Smooth muscle cell of trachea (primary cell): ENCODE measurements around the gene POLR1C. TPM values are rescaled to one million over a fixed set of nuclear protein-coding genes. Genes with fewer than 3 reads are reported as not detected.

ENCODE experiments used
- total RNA-seq: library from RNA; depleted of rRNA; stranded (reverse); fragments of >200 nt; gene quantifications from 2 replicates; pipeline ENCODE4 v1.2.1, GENCODE V29; 2014

The POLR1C gene, protein sequence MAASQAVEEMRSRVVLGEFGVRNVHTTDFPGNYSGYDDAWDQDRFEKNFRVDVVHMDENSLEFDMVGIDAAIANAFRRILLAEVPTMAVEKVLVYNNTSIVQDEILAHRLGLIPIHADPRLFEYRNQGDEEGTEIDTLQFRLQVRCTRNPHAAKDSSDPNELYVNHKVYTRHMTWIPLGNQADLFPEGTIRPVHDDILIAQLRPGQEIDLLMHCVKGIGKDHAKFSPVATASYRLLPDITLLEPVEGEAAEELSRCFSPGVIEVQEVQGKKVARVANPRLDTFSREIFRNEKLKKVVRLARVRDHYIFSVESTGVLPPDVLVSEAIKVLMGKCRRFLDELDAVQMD
- total RNA-seq: 26.6 and 27.2 TPM in 2 replicates

DNA sequence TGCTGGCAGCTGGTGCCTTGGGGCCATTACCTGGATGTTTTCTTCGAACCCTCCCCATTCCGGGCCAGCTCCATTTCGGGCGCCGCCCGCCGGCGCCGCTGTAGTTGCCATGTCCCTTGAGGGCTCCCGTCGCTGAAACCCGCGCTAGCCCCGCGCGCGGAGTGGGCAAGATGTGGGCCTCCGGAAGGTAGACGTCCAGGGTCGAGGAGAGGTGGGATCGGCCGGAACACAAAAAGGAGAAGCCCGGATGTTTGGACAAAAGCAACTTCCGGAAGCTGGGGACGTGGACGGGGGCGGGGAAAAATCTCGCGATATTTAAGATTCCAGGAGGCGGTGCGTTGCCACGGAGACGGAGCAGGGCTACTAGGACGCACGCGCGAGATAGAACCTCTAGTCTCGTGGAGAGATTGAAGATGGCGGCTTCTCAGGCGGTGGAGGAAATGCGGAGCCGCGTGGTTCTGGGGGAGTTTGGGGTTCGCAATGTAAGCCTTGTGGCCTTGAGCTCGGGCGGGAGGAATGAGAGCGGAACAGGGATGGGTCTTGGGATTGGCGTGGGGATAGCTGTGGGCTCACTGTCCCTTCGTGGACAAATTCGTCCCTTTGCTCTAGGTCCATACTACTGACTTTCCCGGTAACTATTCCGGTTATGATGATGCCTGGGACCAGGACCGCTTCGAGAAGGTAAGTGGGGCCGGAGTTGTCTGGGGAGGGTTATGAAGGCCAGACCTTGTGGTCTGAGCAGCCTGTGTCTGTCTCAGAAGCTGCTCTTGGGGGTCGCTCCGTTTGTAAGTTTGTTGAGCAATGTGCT, at the start of gene POLR1C, which contains the start of gene YIPF3:
TSS of gene POLR1C (plus strand) at position 393 of the 808 bp plus-strand sequence. CDS start at position 414, 21 bp downstream.
TSS of gene YIPF3 (minus strand) at position 230 of the 808 bp plus-strand sequence. CDS start at position 111, 119 bp downstream.

DNA sequence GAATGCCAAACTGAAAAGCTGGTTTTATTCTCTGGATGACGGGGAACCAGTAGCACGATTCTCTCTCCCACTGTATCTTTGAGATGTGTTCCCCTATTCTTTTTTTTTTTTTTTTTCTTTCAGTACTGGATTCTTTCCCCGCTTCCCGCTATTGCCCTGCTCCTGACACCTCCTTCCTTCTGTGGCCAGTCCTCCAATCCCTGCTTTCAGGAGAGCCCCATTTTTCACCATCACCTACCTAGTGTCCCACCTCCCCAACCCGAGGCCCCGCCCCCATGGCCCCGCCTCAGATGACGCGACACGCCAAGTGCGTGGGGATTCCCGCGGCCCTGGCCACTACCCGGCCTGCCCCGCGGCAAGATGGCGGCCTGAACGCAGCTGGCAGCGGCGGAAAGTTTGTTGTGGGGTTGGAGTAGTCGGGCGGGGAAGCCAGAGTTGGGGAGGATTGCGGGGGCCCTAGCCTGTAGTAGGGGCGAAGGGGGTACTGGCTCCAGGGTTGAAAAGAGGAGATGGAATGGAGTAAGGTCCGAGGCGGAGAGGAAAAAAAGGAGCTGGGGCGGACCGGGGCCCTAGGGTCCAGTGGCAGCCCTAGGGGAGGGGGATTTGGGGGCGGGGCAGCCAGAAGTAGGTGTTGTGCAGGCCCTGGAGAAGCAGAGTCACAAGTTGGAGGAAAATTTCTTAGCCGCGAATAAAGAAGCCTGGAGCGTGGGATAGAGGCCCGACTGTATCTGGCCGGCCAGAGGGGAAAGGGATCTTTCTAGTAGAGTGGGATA, 39.5 kb upstream of the POLR1C start, which contains the start of gene TJAP1:
TSS of gene TJAP1 (plus strand) at position 336 of the 773 bp plus-strand sequence. CDS start 21,432 bp downstream, outside the sequence.

DNA sequence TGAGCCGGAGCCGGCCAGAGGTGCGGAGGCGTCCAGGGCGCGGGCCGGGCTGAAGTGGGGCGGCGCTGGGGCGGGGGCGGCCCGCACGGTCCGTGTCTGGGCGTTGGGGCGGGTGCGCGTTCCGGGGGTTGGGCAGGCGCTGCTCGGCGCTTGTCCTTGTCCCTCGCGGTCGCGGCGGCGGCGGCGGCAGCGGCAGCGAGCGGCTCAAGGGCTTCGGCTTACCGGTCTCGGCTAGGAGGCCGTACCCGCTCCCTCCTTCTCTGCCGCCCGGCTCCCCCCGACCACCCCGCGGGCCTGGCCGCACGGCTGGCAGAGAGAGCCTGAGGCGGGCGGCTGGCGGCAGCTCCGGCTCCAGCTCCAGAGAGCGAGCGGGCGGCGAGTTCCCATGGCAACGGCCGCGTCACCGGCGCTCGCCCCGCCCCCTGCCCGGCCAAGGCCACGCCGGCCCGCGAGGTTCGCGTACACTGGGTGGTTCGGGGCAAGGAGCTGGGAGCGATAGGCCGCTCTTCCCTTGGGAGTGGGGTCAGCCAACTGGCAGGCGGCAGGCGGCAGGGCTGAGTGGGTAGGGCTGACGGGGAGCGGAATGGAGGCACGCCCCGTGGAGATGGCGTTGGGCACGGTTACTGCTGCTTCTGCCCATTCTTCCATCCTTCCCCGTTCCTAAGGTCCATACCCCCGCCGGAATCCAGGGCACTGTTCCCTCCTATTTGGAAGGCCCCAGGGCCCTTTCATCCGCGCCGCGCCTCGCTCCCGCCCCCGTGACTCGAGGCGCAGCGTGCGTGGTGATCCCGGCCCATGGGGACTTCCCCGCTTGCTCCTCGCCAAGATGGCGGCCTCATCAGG, 6.7 kb upstream of the POLR1C start, which contains the start of gene LRRC73:
TSS of gene LRRC73 (minus strand) at position 363 of the 843 bp plus-strand sequence. CDS start 561 bp downstream, outside the sequence.

Other genes starting within 250 kb of the POLR1C start
- not detected in 2 replicates for gene SLC22A7, start 218.8 kb upstream of the POLR1C start, total RNA-seq
- 0.44 TPM in 1 of 2 replicates, not detected in the other for gene CRIP3, start 208.3 kb upstream of the POLR1C start, total RNA-seq
- gene ZNF318, start 147.4 kb upstream of the POLR1C start, total RNA-seq: 9.1 and 9.3 TPM in 2 replicates
- gene ABCC10, start 89.5 kb upstream of the POLR1C start, total RNA-seq: 20.1 and 23.7 TPM in 2 replicates
- 0.66 TPM in 1 of 2 replicates, not detected in the other for gene DLK2, start 61.5 kb upstream of the POLR1C start, total RNA-seq
- 11.2 and 12.4 TPM in 2 replicates for gene TJAP1, start 39.5 kb upstream of the POLR1C start, total RNA-seq
- 0.15 and 0.50 TPM in 2 replicates for gene LRRC73, start 6.7 kb upstream of the POLR1C start, total RNA-seq
- gene YIPF3, start 163 bp upstream of the POLR1C start, total RNA-seq: 92.6 and 152 TPM in 2 replicates
- gene XPO5, start 58.9 kb downstream of the POLR1C start, total RNA-seq: 15.4 and 22.3 TPM in 2 replicates
- 27.9 and 36.6 TPM in 2 replicates for gene POLH, start 59.1 kb downstream of the POLR1C start, total RNA-seq
- 61.5 and 67.6 TPM in 2 replicates for gene GTPBP2, start 112.2 kb downstream of the POLR1C start, total RNA-seq
- 30.4 and 42.2 TPM in 2 replicates for gene MAD2L1BP, start 118.8 kb downstream of the POLR1C start, total RNA-seq
- 1.0 and 1.8 TPM in 2 replicates for gene RSPH9, start 127.9 kb downstream of the POLR1C start, total RNA-seq
- gene MRPS18A, start 170.7 kb downstream of the POLR1C start, total RNA-seq: 39.7 and 42.8 TPM in 2 replicates